Hindlimb muscle (tissue), 1 donor: Measurements from ENCODE around the gene ARHGEF17. TPM values are rescaled to one million over a fixed set of nuclear protein-coding genes. Genes with fewer than 3 reads are reported as not detected.
"Not testable (repeated sequence)": the region's sequence is repeated elsewhere in the genome, so short reads cannot be mapped to it uniquely, and the experiment has no call there.

Experiments used
- DNase-seq: peaks from one replicate; pipeline ENCODE4 v3.0.0-alpha.2; 2013
- polyA plus RNA-seq: library from polyadenylated mRNA; unstranded; fragments of 120-200 nt; gene quantifications from one replicate; pipeline ENCODE4 v1.2.1, GENCODE V29; 2013; ENCODE audit not compliant: insufficient read length

The ARHGEF17 gene
- polyA plus RNA-seq, result 60.3 TPM

DNA sequence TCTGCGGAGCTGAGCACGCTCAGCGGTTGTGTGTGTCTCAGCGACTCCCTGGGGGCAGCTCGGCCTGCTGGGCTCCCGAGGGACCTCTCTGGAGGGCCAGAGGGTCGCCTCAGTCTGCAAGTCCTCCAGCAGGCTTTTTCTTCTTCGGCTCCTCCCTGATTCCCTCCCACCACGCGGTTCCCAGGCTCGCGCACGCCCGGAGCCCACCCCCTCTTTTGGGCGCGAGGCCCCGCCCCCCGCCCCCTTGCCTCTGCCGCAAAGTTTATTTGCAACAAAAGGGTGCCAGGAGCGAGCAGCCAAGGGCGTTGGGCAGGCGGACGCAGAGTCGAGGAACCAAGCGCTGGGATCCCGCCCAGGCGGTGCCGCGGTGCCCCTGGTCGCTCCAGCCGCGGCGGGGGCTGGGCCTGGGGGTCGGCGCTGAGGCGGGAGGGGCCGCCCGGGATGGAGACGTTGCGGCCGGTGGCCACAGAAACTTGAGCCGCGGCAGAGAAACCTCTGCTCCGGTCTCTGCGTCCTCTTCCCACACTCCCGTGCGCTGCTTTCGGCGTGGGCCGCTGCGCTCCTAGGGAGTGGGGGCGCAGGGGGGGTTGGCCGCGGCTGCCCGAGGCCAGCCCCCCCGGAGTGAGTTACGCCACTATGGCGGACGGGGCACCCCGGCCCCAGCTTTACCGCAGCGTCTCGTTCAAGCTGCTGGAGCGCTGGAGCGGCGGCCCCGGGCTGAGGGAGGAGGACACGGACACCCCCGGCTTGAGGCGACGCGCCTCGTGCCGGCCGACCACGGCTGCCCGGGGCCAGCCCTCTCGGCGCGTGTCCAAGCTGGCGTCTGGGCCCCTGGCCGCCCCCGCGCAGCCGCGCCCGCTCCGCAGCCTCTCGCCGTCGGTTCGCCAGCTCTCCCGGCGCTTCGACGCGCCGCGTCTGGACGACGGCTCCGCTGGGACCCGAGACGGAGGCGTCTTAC is at the start of gene ARHGEF17:
TSS of gene ARHGEF17 (plus strand) at position 274 of the 958 bp plus-strand sequence. CDS start at position 637, 363 bp downstream.
- peak; percentile 89 for DNase-seq

GRCh38 chr11:73259406-73260126 is 48.5 kb upstream of the ARHGEF17 start:
- no peak for DNase-seq

DNA sequence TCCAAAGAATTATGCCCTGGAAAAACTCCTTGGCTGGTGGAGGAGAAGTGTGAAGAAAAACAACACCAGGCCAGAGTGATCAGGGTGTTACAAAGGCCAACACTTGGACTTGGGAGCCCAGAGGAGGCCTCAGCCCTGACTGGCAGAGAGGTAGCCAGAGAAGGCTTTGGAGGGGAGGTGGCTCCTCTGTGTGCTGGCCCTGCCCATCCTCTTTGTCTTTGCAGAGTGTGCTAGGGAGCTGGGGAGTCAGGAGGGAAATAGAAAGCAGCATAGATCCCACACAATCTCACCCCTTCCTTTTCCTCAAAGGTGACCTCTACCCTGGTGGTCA is 48.0 kb upstream of the ARHGEF17 start:
- DNase-seq, result no peak

DNA sequence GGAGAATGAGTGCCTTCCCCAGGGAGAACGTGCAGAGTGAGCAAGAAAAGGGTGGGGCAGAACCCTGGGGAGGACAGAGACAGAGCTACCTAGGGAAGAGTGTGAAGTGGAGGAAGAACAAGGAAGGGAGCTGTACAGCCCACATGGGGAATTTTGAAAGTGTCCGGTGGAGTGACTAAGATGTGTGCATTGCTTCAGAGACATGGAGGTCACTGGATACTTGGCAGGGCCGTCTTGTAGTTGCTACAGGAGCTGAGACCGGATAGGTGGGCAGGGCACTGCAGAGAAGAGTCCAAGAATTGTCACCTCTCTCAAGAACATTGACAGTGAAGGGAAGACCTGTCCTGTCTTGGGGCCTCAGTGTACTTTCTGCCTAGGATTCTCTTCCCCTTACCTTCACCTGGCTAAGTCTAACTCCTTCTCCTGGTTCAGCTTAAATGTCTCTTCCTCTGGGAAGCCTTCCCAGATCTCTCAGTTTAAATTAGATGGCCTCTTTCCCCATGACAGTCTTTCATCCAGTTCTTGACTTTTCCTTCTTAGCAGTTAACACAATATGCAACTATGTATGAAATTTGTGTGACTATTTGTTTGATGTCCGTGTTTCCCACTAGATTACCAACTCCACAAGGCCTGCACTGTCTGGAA is 45.1 kb upstream of the ARHGEF17 start:
- no peak for DNase-seq

GRCh38 chr11:73263640-73264039 is 44.4 kb upstream of the ARHGEF17 start:
- DNase-seq, result no peak

DNA sequence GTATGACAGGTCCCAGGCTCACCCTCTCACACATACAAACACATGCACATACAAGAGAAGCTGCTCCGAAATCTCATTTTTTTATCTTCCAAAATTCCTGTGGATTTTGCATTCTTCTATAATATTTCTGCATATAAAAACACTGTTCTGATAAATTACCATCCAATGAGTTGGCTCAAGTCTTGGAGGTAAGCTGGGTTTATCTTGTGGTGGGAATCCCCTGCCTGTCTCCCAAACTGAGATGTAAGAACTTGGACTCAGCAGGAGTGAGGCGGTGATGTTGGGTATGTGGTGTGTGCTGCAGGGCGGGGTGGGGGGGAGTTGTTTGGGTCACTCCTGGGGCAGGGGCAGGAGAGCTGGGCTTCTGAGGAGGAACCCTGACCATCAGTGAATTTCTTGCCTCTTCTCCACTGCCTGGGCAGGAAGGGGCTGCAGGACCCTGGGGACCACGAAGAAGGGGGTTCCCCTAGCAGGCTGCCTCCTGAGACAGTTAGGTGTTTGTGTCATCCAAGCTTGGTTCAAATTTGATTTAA is 42.7 kb upstream of the ARHGEF17 start:
- no peak for DNase-seq

DNA sequence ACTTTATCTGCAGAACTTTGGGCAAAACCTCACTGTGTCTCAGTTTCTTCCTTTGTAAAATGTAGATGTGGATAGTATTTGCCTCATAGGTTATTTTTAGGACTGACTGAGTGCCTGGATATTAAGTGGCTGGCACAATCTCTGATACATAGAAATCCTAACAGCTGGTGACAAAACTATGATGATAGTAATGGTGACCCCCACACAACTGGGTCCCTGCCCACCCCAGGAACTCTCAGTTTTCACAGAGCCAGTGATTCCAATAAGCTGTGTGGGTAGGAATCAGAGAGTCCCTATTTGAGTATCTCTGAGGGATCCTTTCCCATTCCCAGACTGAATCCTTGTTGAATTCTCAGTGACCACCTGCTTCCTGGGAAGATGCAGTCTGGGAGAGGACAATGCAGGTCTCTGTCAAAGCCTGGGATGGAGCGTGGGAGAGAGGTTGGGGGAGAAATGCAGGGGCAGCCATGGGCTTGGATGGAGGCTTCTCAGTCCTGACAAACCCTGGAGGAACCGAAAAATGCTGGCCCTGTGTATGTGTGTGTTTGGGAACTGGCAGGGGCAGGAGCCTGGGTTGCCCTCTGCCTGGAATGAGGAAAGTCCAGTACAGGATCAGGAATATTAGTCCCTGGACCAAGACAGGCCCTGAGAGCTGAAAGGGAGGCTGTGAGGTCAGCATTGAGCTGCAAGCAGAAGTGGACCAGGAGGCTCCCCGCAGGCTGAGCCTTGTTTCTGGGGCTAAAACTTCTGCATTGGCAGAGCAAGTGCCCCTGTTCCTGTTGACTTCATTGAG is 42.0 kb upstream of the ARHGEF17 start:
- DNase-seq, result no peak

DNA sequence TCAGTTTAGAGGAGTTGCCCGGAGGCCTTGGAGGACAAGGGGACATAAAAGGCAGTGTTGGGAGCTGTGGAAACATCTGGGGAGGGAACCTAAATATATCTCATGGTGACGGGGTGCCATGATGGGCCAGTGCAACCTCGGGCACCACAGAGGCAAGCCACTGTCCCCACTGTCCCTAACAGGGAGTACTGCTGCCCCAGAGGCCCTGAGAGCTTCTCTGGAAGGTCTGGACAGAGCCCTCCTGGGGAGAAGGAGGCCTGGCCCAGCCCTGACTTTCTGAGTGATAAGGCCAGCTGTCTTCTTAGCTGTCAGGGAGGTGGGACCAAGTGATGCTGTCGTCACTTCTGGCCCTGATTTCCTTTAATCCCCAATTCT is 41.4 kb upstream of the ARHGEF17 start:
- DNase-seq, result no peak

- DNase-seq, result no peak
Measured at GRCh38 chr11:73267122-73267846, 40.8 kb upstream of the ARHGEF17 start.

DNA sequence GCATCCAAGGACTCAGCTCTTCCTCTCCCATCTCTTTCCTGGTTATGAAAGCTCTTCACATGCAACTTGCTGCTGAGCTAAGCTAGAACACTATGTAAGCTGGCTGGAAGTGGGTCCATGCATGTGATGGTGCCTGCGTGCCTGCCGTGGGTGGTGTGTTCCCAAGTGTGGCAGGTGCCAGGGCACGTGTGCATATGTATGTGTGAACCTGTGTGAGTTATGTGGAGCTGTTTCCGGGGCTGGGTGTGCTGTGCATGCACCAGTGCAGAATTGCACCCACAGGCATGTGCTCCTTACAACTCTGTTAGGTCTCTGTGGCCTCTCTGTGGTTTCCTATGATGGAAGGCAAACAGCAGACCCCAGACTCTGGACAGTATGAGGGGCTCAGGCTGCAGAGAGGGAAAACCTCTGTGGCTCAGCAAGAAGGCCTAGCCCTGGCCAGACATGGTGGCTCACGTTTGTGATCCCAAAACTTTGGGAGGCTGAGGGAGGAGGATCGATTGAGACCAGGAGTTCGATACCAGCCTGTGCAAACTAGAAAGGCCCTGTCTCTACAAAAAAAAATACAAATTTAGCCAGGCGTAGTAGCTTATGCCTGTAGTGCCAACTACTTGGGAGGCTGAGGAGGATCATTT is 40.1 kb upstream of the ARHGEF17 start:
- no peak for DNase-seq

DNA sequence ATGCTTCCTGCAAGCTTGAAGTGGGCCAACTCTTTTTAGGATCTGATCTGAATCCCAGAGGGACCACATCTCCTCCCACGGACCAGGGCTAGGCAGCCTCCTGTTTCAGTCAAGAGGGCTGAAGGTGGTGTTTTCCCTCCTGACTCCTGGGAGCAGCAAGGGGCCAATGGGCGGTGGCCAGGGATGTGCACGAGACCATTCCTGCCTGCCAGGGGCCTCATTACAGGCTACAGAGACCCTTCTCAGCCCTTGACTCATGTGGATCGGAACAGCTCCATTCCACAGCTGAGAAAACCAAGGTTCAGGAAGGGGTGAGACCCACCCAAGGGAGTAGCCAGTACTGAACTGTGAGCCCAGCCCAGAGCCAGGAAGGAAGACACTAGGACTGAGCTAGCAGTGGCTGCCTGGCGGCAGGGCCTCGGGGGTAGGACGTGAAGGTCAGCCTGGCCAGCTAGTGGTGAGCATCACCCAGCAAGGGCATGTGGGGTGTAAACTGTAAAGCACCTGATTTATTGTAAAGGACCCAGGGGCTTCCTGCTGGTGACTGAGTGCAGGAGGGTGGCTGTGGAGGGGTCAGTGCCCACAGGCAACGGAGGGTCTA is 39.3 kb upstream of the ARHGEF17 start:
- DNase-seq, result no peak

GRCh38 chr11:73269459-73270015 is 38.5 kb upstream of the ARHGEF17 start:
- DNase-seq, result no peak

GRCh38 chr11:73270016-73270854 is 37.8 kb upstream of the ARHGEF17 start:
- no peak for DNase-seq

GRCh38 chr11:73270855-73271477 is 37.1 kb upstream of the ARHGEF17 start:
- no peak for DNase-seq

GRCh38 chr11:73271478-73271865 is 36.6 kb upstream of the ARHGEF17 start:
- DNase-seq, result not testable (repeated sequence)

DNA sequence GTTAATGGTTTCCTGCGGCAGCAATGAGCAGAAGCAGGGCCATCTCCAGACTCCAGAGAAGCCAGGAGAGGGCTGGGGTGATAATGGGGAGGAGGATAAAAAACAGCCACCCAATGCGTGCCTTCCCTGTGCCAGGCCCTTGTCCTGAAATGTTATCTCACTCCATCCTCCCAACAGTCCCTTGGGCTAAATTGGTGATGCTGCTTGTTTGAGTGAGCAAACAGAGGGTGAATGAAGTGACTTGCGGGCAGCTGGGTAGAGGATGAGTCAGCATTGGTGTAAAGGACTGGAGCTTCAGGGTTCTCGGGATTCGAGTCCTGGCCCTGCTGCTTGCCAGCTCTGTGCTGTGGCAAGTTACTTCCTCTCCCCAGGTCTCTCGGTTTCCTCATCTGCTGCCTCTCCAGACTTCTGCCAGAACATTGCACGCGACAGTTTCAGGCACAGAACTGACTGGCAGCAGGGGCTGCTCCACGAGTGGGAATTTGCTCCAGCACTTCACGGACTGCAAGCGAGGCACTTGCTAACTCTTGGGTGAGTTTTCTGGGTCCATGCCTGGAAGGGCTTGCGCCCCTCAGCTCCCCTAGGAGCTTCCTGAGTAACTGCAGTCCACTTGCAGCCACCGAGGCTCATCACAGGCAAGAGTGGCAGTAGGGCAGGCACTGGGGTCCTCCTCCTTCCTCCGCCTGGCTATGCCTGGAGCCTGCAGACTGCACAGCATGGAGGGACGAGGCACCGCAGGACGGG is 36.0 kb upstream of the ARHGEF17 start, which contains the start of gene P2RY6:
TSS of gene P2RY6 (plus strand) at position 403 of the 744 bp plus-strand sequence. CDS start 24,181 bp downstream, outside the sequence.
- no peak for DNase-seq

DNA sequence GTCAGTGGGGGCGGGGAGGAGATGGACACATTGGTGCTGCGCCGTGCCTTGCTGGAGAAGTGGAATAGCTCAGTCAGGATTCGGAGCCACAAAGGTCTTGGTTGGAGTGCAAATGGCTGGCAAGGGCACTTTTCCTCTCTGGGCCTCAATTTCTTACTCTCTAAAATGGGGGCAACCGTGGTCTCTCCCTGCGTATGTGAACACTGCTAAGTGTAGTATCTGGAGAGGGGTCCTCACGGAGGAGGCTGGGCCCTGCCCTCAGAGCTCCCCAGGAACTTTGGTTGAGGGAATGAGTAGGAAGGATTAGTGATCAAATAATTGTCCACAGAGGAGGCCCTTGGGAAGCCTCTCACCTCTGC is 35.4 kb upstream of the ARHGEF17 start:
- no peak for DNase-seq
